ENCODE data around the gene PDXP.

GRCh38 chr22:37674951-37675929 is 16.7 kb downstream of the PDXP start, which contains the start of gene LGALS1:
- TF ChIP-seq POLR2AphosphoS5 (IDR thresholded peaks at IDR 0.05; ENCODE audit: low read depth, low read length): peak; percentile 86
- TF ChIP-seq, protein P1, sequence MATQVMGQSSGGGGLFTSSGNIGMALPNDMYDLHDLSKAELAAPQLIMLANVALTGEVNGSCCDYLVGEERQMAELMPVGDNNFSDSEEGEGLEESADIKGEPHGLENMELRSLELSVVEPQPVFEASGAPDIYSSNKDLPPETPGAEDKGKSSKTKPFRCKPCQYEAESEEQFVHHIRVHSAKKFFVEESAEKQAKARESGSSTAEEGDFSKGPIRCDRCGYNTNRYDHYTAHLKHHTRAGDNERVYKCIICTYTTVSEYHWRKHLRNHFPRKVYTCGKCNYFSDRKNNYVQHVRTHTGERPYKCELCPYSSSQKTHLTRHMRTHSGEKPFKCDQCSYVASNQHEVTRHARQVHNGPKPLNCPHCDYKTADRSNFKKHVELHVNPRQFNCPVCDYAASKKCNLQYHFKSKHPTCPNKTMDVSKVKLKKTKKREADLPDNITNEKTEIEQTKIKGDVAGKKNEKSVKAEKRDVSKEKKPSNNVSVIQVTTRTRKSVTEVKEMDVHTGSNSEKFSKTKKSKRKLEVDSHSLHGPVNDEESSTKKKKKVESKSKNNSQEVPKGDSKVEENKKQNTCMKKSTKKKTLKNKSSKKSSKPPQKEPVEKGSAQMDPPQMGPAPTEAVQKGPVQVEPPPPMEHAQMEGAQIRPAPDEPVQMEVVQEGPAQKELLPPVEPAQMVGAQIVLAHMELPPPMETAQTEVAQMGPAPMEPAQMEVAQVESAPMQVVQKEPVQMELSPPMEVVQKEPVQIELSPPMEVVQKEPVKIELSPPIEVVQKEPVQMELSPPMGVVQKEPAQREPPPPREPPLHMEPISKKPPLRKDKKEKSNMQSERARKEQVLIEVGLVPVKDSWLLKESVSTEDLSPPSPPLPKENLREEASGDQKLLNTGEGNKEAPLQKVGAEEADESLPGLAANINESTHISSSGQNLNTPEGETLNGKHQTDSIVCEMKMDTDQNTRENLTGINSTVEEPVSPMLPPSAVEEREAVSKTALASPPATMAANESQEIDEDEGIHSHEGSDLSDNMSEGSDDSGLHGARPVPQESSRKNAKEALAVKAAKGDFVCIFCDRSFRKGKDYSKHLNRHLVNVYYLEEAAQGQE (IDR thresholded peaks at IDR 0.05; ENCODE audit: insufficient read depth in 1 of 2, low read depth in 2 of 2, low read length in 1 of 2): no peak

Data from Panc1 (cell line).